Testis (tissue), 2 donors: Measurements from ENCODE around the gene TIMP2.

Experiments used
- CTCF ChIP-seq, 3 experiments: fragments of 450-650 bp in 2 of 3; fragments of 200-600 bp in 1 of 3; sonication (generic) in 1 of 3; IDR thresholded peaks; one replicate each; pipeline ENCODE4 v1.5.1; 2016 to 2019; ENCODE audit warnings: antibody characterized with exemption in 3 of 3, mild to moderate bottlenecking in 2 of 3, moderate library complexity in 1 of 3
- POLR2A ChIP-seq: fragments of 450-650 bp; IDR thresholded peaks from one replicate; pipeline ENCODE4 v1.6.1; 2017; ENCODE audit warnings: antibody characterized with exemption, mild to moderate bottlenecking, moderate library complexity

- TF ChIP-seq POLR2A = no peak
- no peak for TF ChIP-seq CTCF (IDR thresholded peaks at IDR 0.05)
Observed at GRCh38 chr17:78885956-78886355, 39.2 kb downstream of the TIMP2 start.
